ENCODE measurements around the gene GRB10.

Gene GRB10

GRCh38 chr7:50645186-50645585 lies 137.5 kb downstream of the GRB10 start:
- in situ Hi-C loops (cut with MboI; ENCODE audit: low sequenced_read_pairs, unreplicated experiment) = no loop called here
- no peak for DNase-seq (ENCODE audit: low spot score)

GRCh38 chr7:50644586-50644985 lies 138.1 kb downstream of the GRB10 start:
- in situ Hi-C loops (cut with MboI; ENCODE audit: low sequenced_read_pairs, unreplicated experiment) = no loop called here
- DNase-seq (ENCODE audit: low spot score) = no peak

More at GRCh38 chr7:50645186-50645585, 137.5 kb downstream of the GRB10 start:
- TF ChIP-seq CTCF (IDR thresholded peaks at IDR 0.05; ENCODE audit: borderline replicate concordance, control extremely low read depth, extremely low read depth, insufficient read depth, missing control alignments) = no peak

GRCh38 chr7:50644114-50644513 lies 138.6 kb downstream of the GRB10 start:
- no peak for TF ChIP-seq CTCF (IDR thresholded peaks at IDR 0.05; ENCODE audit: borderline replicate concordance, control extremely low read depth, extremely low read depth, insufficient read depth, missing control alignments)
- in situ Hi-C loops (cut with MboI; ENCODE audit: low sequenced_read_pairs, unreplicated experiment) = no loop called here

More at GRCh38 chr7:50644586-50644985, 138.1 kb downstream of the GRB10 start:
- TF ChIP-seq CTCF (IDR thresholded peaks at IDR 0.05; ENCODE audit: borderline replicate concordance, control extremely low read depth, extremely low read depth, insufficient read depth, missing control alignments) = no peak

GRCh38 chr7:50641442-50642405 lies 141.0 kb downstream of the GRB10 start:
- TF ChIP-seq CTCF (IDR thresholded peaks at IDR 0.05; ENCODE audit: borderline replicate concordance, control extremely low read depth, extremely low read depth, insufficient read depth, missing control alignments) = no peak
- in situ Hi-C loops (cut with MboI; ENCODE audit: low sequenced_read_pairs, unreplicated experiment) = no loop called here
- DNase-seq (ENCODE audit: low spot score) = no peak

More at GRCh38 chr7:50644114-50644513, 138.6 kb downstream of the GRB10 start:
- no peak for DNase-seq (ENCODE audit: low spot score)

- DNase-seq (ENCODE audit: low spot score) = no peak
- TF ChIP-seq CTCF (IDR thresholded peaks at IDR 0.05; ENCODE audit: borderline replicate concordance, control extremely low read depth, extremely low read depth, insufficient read depth, missing control alignments) = no peak
- in situ Hi-C loops (cut with MboI; ENCODE audit: low sequenced_read_pairs, unreplicated experiment) = no loop called here
These were observed 141.9 kb downstream of the GRB10 start for GRCh38 chr7:50640779-50641178.

GRCh38 chr7:50640256-50640655 lies 142.4 kb downstream of the GRB10 start:
- in situ Hi-C loops (cut with MboI; ENCODE audit: low sequenced_read_pairs, unreplicated experiment) = no loop called here
- no peak for DNase-seq (ENCODE audit: low spot score)
- no peak for TF ChIP-seq CTCF (IDR thresholded peaks at IDR 0.05; ENCODE audit: borderline replicate concordance, control extremely low read depth, extremely low read depth, insufficient read depth, missing control alignments)
